GM23338 (cell line): ENCODE results near the gene TSPAN33. TPM values are rescaled to one million over a fixed set of nuclear protein-coding genes. Genes with fewer than 3 reads are reported as not detected.

Experiments used
- ATAC-seq: fragments of 200-7000 bp; cut with Tn5 transposase; 3 replicates; pipeline ENCODE4 v1.9.1; 2020
- DNase-seq: peaks from one replicate; pipeline ENCODE4 v3.0.0-alpha.2; 2015; ENCODE audit warnings: low spot score
- H2AFZ ChIP-seq: fragments of 200-600 bp; sonication (generic); 2 replicates; pipeline ENCODE4 v1.8.0; 2016; ENCODE audit warnings: antibody characterized with exemption, mild to moderate bottlenecking, moderate library complexity
- H3F3A ChIP-seq: fragments of 200-600 bp; sonication (generic); replicated peaks from 2 replicates; pipeline ENCODE4 v1.8.0; 2017; ENCODE audit warnings: antibody characterized with exemption, mixed run types, low read depth
- H3K27ac ChIP-seq: fragments of 200-600 bp; sonication (generic); 2 replicates; pipeline ENCODE4 v1.6.1; 2016; ENCODE audit warnings: low read depth
- H3K27me3 ChIP-seq: fragments of 200-600 bp; sonication (generic); 2 replicates; pipeline ENCODE4 v1.8.0; 2016; ENCODE audit warnings: mild to moderate bottlenecking, mixed run types, moderate library complexity; ENCODE audit not compliant: insufficient read depth
- H3K36me3 ChIP-seq: fragments of 200-600 bp; sonication (generic); 2 replicates; pipeline ENCODE4 v1.8.0; 2016; ENCODE audit warnings: mild to moderate bottlenecking; ENCODE audit not compliant: insufficient read depth
- H3K4me1 ChIP-seq: fragments of 200-600 bp; sonication (generic); 2 replicates; pipeline ENCODE4 v1.8.0; 2016; ENCODE audit warnings: mild to moderate bottlenecking, moderate library complexity; ENCODE audit not compliant: insufficient read depth
- H3K4me2 ChIP-seq: fragments of 200-600 bp; sonication (generic); 2 replicates; pipeline ENCODE4 v1.7.1; 2017; ENCODE audit warnings: mixed run types
- H3K4me3 ChIP-seq: fragments of 200-600 bp; sonication (generic); 2 replicates; pipeline ENCODE4 v1.6.1; 2016; ENCODE audit warnings: mixed run types
- H3K79me2 ChIP-seq: fragments of 200-600 bp; sonication (generic); replicated peaks from 2 replicates; pipeline ENCODE4 v1.8.0; 2017; ENCODE audit warnings: mild to moderate bottlenecking; ENCODE audit not compliant: insufficient read depth
- H3K9me2 ChIP-seq: fragments of 200-600 bp; sonication (generic); 2 replicates; pipeline ENCODE4 v1.8.0; 2017; ENCODE audit not compliant: insufficient read depth
- H4K20me1 ChIP-seq: fragments of 200-600 bp; sonication (generic); replicated peaks from 2 replicates; pipeline ENCODE4 v1.8.0; 2017; ENCODE audit warnings: mild to moderate bottlenecking; ENCODE audit not compliant: insufficient read depth
- H3K27ac Mint-ChIP-seq: 2 replicates; pipeline ENCODE4 v1.8.0; 2020; ENCODE audit warnings: inconsistent platforms, mild to moderate bottlenecking, moderate library complexity, mixed read lengths
- H3K27me3 Mint-ChIP-seq: 3 replicates; pipeline ENCODE4 v1.8.0; 2022; ENCODE audit warnings: low read depth, mild to moderate bottlenecking, moderate library complexity, mixed read lengths, inconsistent platforms; ENCODE audit not compliant: insufficient read depth, poor library complexity
- H3K36me3 Mint-ChIP-seq: 3 replicates; pipeline ENCODE4 v1.8.0; 2021; ENCODE audit warnings: low read depth, mild to moderate bottlenecking, inconsistent platforms, moderate library complexity, mixed read lengths
- H3K4me1 Mint-ChIP-seq: 3 replicates; pipeline ENCODE4 v1.8.0; 2020; ENCODE audit warnings: mild to moderate bottlenecking, inconsistent platforms, mixed read lengths
- H3K4me3 Mint-ChIP-seq: 3 replicates; pipeline ENCODE4 v1.8.0; 2021; ENCODE audit warnings: moderate library complexity, mild to moderate bottlenecking, inconsistent platforms, mixed read lengths
- H3K9me3 Mint-ChIP-seq: 3 replicates; pipeline ENCODE4 v1.8.0; 2020; ENCODE audit warnings: moderate library complexity, mild to moderate bottlenecking, inconsistent platforms, mixed read lengths
- CREB1 ChIP-seq: fragments of 250-450 bp; sonication (Bioruptor Pico); IDR thresholded peaks from 2 replicates; pipeline ENCODE4 v1.5.0; 2020; ENCODE audit warnings: low read depth, mild to moderate bottlenecking, moderate library complexity
- ETS1 ChIP-seq: IDR thresholded peaks from 2 replicates; pipeline ENCODE4 v1.6.1; 2016; ENCODE audit warnings: antibody characterized with exemption
- EZH2 ChIP-seq: fragments of 200-600 bp; sonication (generic); IDR thresholded peaks from one replicate; pipeline ENCODE4 v1.8.0; 2017; ENCODE audit warnings: antibody characterized with exemption, mild to moderate bottlenecking, low read depth; ENCODE audit not compliant: unreplicated experiment
- EZH2phosphoT487 ChIP-seq: fragments of 200-600 bp; sonication (generic); IDR thresholded peaks from one replicate; pipeline ENCODE4 v1.8.1; 2018; ENCODE audit warnings: antibody characterized with exemption; ENCODE audit not compliant: unreplicated experiment
- JUNB ChIP-seq: IDR thresholded peaks from one replicate; pipeline ENCODE4 v1.6.1; 2016; ENCODE audit warnings: antibody characterized with exemption; ENCODE audit not compliant: unreplicated experiment
- NANOG ChIP-seq: IDR thresholded peaks from 2 replicates; pipeline ENCODE4 v1.6.1; 2016; ENCODE audit warnings: antibody characterized with exemption, borderline replicate concordance
- POLR2AphosphoS5 ChIP-seq: IDR thresholded peaks from 2 replicates; pipeline ENCODE4 v1.6.1; 2016; ENCODE audit warnings: antibody characterized with exemption, low read depth
- STAT1 ChIP-seq: IDR thresholded peaks from one replicate; pipeline ENCODE4 v1.6.1; 2016; ENCODE audit warnings: antibody characterized with exemption; ENCODE audit not compliant: unreplicated experiment
- ZNF114 ChIP-seq: fragments of 250-450 bp; sonication (Bioruptor Pico); IDR thresholded peaks from 2 replicates; pipeline ENCODE4 v1.5.0; 2020; ENCODE audit warnings: mild to moderate bottlenecking, moderate library complexity
- ZNF331 ChIP-seq: fragments of 250-450 bp; sonication (Bioruptor Pico); IDR thresholded peaks from 2 replicates; pipeline ENCODE4 v1.5.0; 2020; ENCODE audit warnings: low read depth, mild to moderate bottlenecking, moderate library complexity
- polyA plus RNA-seq: library from polyadenylated mRNA; unstranded; fragments of >200 nt; fragmentation: Nextera tagmentation; extraction: Ambion mirVana; gene quantifications from 2 replicates; pipeline ENCODE4 v1.2.1, GENCODE V29; 2016
- total RNA-seq: library from RNA; depleted of rRNA; stranded (reverse); fragments of >200 nt; shearing (Covaris generic); gene quantifications from 2 replicates; pipeline ENCODE4 v1.2.3, GENCODE V29; 2014
- TF ChIP-seq, protein P1 (sequence below): IDR thresholded peaks from one replicate; pipeline ENCODE4 v1.6.1; 2018; ENCODE audit warnings: antibody characterized with exemption; ENCODE audit not compliant: unreplicated experiment
- TF ChIP-seq, protein P2 (sequence below), 2 experiments: fragments of 200-600 bp in 1 of 2; sonication (generic) in 1 of 2; conservative IDR thresholded peaks; 2 replicates each; pipeline versions ENCODE4 v1.5.1 to v1.6.1; 2016 to 2017; ENCODE audit warnings: antibody characterized with exemption in 2 of 2, low read depth in 2 of 2, mild to moderate bottlenecking in 2 of 2, moderate library complexity in 1 of 2
- TF ChIP-seq, protein P3 (sequence below): fragments of 250-450 bp; sonication (Bioruptor Pico); IDR thresholded peaks from 2 replicates; pipeline ENCODE4 v1.5.0; 2020; ENCODE audit warnings: mild to moderate bottlenecking, moderate library complexity

The TSPAN33 gene
- total and polyA plus RNA-seq, 2 experiments from 2014 or later = 17.6 to 51.5 TPM

DNA sequence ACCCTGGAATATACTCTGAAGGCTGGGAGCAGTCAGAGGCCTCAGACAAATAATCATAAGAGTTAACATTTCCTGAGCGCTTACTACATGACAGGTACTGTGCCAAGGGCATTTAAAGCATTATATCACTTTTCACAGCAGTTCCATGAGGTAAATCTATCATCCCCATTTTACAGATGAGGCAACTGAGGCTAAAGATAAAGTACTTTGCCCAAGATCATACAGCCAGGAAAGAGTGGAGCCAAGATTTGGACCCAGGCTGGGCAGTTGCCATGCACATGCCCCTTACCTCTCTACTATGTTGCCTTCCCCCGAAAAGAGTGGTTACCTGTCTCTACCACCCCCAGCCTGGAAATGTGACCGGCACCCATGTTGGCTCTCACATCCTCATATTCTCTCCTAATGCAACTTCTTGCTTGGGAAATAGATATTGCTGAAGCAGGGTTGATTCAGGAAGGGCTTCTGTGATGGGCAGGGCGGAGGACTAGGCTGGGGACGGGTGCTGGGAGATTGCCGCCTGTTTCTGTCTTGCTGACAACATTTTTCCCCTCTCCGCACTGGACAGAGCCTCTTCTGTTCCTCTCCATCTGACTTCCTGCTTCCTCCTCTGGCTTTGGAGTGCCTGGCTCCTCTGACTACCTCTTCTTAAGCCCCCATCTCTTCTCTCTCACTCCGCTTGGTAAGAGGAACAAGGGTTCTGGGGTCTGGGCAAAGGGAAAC, 57.7 kb downstream of the TSPAN33 start:
- Mint-ChIP-seq H3K36me3 (peaks cover 43% of the 10 kb centered on the region), H3K4me1 (no peaks in the 10 kb centered on the region), H3K27me3 (peaks cover 2% of the 10 kb centered on the region), H3K4me3 (no peak overlapping the region), H3K9me3 (no peaks in the 10 kb centered on the region; the same call in 2 of the 3 replicates), H3K27ac (peak overlapping the region; percentile 74; the same call in 1 of the 2 replicates)
- H3K4me1 ChIP-seq = no peaks in the 10 kb centered on the region
- H3K27ac ChIP-seq = no peak overlapping the region
- peaks cover 17% of the 10 kb centered on the region; the same call in 1 of the 2 replicates for H4K20me1 ChIP-seq
- no peaks in the 10 kb centered on the region for H3K9me2 ChIP-seq
- H3K79me2 ChIP-seq = peaks cover 54% of the 10 kb centered on the region
- H2AFZ ChIP-seq = no peak overlapping the region
- H3K27me3 ChIP-seq = no peaks in the 10 kb centered on the region
- H3K36me3 ChIP-seq = peaks cover 5% of the 10 kb centered on the region; the same call in 1 of the 2 replicates
- no peak for DNase-seq
- H3F3A ChIP-seq = no peaks in the 10 kb centered on the region
- ATAC-seq = no peak
- no peak overlapping the region for H3K4me2 ChIP-seq
- no peak overlapping the region for H3K4me3 ChIP-seq
- TF ChIP-seq, protein P1, sequence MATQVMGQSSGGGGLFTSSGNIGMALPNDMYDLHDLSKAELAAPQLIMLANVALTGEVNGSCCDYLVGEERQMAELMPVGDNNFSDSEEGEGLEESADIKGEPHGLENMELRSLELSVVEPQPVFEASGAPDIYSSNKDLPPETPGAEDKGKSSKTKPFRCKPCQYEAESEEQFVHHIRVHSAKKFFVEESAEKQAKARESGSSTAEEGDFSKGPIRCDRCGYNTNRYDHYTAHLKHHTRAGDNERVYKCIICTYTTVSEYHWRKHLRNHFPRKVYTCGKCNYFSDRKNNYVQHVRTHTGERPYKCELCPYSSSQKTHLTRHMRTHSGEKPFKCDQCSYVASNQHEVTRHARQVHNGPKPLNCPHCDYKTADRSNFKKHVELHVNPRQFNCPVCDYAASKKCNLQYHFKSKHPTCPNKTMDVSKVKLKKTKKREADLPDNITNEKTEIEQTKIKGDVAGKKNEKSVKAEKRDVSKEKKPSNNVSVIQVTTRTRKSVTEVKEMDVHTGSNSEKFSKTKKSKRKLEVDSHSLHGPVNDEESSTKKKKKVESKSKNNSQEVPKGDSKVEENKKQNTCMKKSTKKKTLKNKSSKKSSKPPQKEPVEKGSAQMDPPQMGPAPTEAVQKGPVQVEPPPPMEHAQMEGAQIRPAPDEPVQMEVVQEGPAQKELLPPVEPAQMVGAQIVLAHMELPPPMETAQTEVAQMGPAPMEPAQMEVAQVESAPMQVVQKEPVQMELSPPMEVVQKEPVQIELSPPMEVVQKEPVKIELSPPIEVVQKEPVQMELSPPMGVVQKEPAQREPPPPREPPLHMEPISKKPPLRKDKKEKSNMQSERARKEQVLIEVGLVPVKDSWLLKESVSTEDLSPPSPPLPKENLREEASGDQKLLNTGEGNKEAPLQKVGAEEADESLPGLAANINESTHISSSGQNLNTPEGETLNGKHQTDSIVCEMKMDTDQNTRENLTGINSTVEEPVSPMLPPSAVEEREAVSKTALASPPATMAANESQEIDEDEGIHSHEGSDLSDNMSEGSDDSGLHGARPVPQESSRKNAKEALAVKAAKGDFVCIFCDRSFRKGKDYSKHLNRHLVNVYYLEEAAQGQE = no peak
- TF ChIP-seq EZH2 = no peak
- TF ChIP-seq EZH2phosphoT487 = no peak
- TF ChIP-seq NANOG = no peak
- TF ChIP-seq ZNF114 (CRISPR knock-in tag) = no peak
- TF ChIP-seq, protein P2, sequence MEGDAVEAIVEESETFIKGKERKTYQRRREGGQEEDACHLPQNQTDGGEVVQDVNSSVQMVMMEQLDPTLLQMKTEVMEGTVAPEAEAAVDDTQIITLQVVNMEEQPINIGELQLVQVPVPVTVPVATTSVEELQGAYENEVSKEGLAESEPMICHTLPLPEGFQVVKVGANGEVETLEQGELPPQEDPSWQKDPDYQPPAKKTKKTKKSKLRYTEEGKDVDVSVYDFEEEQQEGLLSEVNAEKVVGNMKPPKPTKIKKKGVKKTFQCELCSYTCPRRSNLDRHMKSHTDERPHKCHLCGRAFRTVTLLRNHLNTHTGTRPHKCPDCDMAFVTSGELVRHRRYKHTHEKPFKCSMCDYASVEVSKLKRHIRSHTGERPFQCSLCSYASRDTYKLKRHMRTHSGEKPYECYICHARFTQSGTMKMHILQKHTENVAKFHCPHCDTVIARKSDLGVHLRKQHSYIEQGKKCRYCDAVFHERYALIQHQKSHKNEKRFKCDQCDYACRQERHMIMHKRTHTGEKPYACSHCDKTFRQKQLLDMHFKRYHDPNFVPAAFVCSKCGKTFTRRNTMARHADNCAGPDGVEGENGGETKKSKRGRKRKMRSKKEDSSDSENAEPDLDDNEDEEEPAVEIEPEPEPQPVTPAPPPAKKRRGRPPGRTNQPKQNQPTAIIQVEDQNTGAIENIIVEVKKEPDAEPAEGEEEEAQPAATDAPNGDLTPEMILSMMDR (conservative IDR thresholded peaks at IDR 0.05; ENCODE audit: low read depth in 2 of 2) = no peak
- no peak for TF ChIP-seq STAT1
- TF ChIP-seq ZNF331 = no peak
- TF ChIP-seq, protein P3, sequence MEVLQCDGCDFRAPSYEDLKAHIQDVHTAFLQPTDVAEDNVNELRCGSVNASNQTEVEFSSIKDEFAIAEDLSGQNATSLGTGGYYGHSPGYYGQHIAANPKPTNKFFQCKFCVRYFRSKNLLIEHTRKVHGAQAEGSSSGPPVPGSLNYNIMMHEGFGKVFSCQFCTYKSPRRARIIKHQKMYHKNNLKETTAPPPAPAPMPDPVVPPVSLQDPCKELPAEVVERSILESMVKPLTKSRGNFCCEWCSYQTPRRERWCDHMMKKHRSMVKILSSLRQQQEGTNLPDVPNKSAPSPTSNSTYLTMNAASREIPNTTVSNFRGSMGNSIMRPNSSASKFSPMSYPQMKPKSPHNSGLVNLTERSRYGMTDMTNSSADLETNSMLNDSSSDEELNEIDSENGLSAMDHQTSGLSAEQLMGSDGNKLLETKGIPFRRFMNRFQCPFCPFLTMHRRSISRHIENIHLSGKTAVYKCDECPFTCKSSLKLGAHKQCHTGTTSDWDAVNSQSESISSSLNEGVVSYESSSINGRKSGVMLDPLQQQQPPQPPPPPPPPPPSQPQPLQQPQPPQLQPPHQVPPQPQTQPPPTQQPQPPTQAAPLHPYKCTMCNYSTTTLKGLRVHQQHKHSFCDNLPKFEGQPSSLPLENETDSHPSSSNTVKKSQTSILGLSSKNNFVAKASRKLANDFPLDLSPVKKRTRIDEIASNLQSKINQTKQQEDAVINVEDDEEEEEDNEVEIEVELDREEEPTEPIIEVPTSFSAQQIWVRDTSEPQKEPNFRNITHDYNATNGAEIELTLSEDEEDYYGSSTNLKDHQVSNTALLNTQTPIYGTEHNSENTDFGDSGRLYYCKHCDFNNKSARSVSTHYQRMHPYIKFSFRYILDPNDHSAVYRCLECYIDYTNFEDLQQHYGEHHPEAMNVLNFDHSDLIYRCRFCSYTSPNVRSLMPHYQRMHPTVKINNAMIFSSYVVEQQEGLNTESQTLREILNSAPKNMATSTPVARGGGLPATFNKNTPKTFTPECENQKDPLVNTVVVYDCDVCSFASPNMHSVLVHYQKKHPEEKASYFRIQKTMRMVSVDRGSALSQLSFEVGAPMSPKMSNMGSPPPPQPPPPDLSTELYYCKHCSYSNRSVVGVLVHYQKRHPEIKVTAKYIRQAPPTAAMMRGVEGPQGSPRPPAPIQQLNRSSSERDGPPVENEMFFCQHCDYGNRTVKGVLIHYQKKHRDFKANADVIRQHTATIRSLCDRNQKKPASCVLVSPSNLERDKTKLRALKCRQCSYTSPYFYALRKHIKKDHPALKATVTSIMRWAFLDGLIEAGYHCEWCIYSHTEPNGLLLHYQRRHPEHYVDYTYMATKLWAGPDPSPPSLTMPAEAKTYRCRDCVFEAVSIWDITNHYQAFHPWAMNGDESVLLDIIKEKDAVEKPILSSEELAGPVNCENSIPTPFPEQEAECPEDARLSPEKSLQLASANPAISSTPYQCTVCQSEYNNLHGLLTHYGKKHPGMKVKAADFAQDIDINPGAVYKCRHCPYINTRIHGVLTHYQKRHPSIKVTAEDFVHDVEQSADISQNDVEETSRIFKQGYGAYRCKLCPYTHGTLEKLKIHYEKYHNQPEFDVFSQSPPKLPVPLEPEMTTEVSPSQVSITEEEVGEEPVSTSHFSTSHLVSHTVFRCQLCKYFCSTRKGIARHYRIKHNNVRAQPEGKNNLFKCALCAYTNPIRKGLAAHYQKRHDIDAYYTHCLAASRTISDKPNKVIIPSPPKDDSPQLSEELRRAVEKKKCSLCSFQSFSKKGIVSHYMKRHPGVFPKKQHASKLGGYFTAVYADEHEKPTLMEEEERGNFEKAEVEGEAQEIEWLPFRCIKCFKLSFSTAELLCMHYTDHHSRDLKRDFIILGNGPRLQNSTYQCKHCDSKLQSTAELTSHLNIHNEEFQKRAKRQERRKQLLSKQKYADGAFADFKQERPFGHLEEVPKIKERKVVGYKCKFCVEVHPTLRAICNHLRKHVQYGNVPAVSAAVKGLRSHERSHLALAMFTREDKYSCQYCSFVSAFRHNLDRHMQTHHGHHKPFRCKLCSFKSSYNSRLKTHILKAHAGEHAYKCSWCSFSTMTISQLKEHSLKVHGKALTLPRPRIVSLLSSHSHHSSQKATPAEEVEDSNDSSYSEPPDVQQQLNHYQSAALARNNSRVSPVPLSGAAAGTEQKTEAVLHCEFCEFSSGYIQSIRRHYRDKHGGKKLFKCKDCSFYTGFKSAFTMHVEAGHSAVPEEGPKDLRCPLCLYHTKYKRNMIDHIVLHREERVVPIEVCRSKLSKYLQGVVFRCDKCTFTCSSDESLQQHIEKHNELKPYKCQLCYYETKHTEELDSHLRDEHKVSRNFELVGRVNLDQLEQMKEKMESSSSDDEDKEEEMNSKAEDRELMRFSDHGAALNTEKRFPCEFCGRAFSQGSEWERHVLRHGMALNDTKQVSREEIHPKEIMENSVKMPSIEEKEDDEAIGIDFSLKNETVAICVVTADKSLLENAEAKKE = no peak
- no peak for TF ChIP-seq CREB1 (CRISPR knock-in tag)
- no peak for TF ChIP-seq POLR2AphosphoS5
- TF ChIP-seq ETS1 = no peak
- no peak for TF ChIP-seq JUNB
